ENCODE data around the gene MLN.

The MLN gene, protein sequence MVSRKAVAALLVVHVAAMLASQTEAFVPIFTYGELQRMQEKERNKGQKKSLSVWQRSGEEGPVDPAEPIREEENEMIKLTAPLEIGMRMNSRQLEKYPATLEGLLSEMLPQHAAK

DNA sequence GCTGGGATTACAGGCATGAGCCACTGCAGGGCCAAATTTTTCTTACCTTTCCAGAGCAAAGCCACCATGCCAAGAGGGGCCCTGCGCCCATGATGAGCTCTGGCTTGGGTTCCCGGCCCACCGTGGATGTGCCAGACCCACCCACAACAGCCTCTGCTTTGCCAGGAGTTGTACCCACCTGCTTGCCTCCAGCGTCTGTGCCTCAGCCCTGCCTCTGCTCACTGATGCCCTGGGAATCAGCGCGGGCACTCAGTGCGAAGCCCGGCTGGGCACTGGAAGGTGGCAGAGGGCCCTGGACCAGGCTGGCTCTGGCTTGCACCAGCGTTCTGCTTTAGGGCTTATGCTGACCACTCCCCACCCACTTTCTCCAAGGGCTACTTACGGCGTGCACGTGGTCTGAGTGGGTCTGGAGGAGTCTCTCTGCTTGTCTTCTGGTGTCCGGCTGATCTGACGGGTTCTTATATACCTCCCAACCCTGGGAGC, at the start of gene MLN:
Gene MLN (minus strand): TSS at position 433 of the 483 bp plus-strand sequence. CDS start 2,840 bp downstream, outside the sequence.
- DNase-seq (ENCODE audit: low read depth in 2 of 2, low spot score in 1 of 2), result no peak

DNA sequence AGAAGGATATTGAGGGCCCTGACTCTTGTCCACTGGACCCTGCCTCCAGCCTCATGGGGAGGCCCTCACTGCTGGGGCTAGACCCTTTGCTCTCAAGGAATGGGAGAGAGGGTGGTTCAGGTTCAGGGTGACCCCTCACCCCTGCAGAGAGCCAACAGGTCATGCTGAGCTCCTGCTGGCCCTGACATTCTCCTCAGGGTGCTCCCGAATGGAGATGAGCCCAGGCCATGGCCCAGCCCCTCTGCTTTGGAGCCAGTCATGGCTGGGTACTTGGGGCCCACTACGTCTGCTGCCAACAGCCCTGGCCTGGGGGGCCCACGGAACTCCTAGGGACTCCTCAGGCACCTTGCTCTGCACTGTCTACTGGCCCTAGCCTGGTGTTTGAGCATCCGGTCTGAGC, 49.2 kb upstream of the MLN start:
- DNase-seq (ENCODE audit: low read depth in 2 of 2, low spot score in 1 of 2), result no peak

DNA sequence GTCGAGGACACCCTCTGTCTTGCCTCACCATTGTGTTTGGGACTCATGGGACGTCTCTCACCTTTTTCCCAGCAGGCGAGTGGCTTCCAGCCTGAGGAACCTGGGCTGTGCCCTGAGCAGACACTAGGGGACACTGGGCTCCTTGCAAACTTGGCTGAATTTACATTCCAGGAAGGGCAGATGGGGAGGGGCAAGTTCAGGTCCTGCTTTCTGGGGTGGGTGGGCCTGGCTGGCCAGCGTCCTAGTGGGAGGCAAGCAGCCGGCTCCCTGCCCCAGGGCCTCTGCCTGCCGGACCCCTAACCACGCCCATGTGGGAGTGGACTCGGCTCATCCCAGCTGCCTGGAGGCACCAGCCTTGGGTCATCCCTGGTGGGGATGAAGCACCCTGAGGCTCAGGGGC, 48.2 kb upstream of the MLN start:
- no peak for DNase-seq (ENCODE audit: low read depth in 2 of 2, low spot score in 1 of 2)

DNA sequence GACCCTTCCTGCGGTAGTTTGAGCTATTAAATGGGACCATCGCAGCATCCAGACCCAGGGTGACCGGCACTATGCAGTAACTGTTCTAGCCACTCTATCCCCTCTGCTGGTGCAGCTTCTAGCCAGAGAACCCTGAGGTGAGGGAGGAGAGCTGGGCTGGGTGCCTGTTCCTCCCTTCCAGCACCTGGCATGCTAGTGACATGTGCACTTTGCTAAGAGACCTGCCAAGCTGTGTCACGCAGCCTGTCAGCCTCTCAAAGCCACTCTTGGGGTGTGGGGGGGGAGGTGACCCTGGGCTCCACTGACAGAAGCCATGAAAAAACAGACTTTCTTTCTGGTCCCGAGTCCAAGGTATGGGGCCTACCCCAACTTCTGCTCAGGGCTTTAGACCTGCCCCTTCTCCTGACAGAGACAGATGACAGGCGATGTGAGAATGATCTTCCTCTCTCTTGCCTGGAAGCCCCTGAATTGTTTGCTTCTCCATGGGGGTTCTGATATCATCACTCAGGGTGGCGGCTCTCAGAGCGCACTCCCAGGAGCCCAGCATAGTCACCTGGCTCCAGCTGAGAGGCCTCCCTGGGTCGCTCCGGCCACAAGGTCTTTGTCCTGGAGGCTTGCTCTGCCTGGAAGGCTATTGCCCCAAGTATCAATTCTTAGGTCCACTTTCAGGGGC, 47.2 kb upstream of the MLN start:
- no peak for DNase-seq (ENCODE audit: low read depth in 2 of 2, low spot score in 1 of 2)

DNA sequence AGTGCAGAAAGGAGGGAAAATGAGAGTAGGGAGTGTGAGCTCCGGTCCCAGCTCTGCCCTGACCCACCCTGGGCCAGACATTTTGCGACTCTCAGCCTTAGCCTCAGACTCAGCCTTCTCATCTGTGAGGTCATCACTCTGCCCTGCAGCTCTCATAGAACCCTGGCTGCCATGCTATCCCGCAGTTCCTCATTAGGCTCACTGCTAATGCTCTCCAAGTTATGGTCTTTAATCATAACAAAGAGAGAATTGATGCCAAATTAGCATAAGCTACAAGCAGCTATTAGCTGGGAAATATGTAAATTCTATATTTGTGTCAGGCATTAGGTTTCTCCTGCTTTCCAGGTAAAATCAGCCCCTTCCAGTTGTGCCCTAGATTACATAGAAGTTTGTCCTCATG, 46.5 kb upstream of the MLN start:
- DNase-seq (ENCODE audit: low read depth in 2 of 2, low spot score in 1 of 2), result no peak

DNA sequence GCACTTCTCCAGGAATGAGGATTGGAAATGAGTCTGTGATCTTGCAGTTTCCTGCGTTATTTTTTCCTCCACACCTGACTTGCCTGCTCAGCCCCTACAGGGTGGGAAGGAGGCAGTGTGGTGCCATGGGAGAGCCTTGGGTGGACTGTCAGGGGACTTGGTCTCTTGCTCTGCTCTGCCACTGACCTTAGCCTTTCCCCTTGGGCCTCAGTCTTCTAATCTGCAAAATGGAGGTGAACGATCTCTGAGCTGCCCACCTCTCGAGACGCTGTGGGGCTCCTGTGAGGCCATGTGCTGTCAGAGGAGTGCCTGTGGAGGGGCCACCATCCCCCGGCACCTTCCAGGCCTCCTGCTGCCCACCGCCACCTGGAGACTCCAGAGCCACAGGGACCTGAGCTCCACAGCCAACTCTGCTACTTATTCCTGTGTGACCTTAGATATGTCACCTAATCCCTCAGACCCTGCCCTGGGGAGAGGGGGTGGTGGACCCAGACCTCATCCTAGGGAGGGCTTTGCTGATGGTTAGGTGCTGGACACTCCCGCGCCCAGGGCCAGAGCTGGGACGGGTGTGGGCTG, 45.8 kb upstream of the MLN start:
- no peak for DNase-seq (ENCODE audit: low read depth in 2 of 2, low spot score in 1 of 2)

DNA sequence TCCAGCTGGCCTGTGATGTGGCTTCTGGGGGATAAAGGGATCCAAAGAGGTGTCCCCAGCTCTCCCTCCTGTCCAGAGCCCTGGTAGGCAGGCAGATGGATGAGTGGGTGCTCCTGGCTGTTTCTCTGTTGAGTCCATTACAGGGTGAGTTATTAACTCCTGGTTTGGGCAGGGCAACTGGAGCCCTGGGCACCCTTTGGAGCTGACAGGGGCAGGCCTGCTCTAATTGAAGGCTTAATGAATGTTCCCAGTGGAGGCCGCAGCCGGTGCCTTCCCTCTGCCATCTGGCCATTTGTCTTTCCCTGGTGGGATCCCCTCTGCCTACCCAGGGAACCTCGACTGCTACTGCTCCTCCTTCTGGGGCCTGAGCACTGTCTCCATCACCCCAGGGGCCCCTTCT, 44.7 kb upstream of the MLN start:
- no peak for DNase-seq (ENCODE audit: low read depth in 2 of 2, low spot score in 1 of 2)

DNA sequence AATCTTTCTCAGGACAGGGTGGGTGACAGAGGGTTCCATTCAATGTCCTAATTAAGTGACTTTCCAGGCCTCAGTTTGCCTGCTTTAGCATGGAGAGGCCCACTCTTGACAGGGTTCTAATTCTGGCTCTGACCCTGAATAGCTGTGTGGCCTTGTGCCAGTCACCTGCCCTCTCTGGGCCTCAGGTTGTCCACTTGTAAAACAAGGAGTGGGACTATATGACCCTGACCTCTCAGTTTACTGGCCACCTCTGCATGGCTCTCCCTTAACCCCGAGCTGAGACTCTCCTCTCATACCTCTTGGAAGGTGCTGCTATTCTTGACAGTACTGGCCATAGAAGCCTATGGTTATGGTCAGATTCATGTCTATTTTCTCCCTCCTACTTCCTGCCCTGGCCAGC, 44.1 kb upstream of the MLN start:
- DNase-seq (ENCODE audit: low read depth in 2 of 2, low spot score in 1 of 2), result no peak

DNA sequence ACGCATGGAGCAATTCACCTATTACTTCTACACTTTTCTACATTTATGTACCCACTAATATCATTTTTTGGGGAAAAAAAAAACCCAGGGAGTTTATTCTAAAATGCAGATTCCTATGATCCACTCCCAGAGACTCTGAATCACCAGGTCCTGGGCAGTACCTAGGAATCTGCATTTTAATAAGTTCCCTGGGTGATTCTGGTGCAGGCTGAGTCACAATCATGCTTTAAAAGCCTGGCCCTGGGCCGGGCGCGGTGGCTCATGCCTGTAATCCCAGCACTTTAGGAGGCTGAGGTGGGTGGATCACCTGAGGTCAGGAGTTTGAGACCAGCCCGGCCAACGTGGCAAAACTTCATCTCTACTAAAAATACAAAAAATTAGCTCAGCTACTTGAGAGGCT, 43.3 kb upstream of the MLN start:
- DNase-seq (ENCODE audit: low read depth in 2 of 2, low spot score in 1 of 2), result no peak

DNA sequence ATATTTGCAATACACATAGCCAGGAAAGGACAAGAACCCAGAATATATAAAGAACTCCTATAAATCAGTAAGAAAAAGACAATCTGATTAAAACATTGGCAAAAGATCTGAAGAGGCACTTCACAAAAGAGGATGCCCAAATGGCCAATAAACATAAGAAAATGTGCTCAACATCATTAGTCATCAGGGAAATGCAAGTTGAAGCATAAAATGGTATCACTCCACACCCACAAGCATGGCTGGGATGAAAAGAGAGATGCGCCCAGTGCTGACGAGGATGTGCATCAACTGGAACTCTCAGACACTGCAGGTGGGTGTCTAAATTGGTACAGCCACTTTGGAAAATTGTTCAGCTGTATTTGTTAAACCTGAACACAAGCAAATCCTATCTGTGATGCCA, 42.4 kb upstream of the MLN start:
- DNase-seq (ENCODE audit: low read depth in 2 of 2, low spot score in 1 of 2), result no peak

DNA sequence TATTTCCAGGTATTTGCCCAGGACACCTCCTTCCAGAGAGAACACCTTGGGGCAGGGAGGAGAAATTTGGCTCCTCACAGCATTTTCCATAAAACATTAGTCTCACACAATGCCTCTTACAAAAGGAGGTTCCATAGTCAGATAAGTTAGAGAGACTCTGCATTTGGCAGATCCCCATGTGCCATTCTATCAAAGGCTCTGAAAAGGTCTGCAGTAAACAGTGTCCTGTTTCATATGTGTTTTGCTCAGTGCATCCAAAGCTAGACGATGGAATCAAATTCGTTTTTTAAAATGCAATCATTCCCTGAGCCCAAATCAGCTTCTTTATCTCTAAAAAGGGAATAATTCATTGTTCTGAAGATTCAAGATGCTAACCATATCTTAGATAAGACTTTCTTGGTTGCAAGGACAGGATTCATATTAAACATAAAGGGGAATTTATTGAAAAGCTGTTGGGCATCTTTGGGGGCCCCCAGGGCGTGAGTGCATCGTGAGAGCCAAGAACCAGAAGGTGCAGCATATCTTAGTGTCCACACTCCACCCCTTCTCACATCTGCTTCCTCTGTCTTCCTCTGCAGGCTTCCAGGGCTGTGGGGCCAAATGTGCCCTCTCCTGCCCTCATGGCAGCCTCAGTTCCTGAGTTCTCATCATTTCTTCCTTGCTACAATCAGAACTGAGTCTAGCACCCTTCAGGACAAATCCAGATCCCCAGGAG, 41.4 kb upstream of the MLN start:
- DNase-seq (ENCODE audit: low read depth in 2 of 2, low spot score in 1 of 2), result no peak

DNA sequence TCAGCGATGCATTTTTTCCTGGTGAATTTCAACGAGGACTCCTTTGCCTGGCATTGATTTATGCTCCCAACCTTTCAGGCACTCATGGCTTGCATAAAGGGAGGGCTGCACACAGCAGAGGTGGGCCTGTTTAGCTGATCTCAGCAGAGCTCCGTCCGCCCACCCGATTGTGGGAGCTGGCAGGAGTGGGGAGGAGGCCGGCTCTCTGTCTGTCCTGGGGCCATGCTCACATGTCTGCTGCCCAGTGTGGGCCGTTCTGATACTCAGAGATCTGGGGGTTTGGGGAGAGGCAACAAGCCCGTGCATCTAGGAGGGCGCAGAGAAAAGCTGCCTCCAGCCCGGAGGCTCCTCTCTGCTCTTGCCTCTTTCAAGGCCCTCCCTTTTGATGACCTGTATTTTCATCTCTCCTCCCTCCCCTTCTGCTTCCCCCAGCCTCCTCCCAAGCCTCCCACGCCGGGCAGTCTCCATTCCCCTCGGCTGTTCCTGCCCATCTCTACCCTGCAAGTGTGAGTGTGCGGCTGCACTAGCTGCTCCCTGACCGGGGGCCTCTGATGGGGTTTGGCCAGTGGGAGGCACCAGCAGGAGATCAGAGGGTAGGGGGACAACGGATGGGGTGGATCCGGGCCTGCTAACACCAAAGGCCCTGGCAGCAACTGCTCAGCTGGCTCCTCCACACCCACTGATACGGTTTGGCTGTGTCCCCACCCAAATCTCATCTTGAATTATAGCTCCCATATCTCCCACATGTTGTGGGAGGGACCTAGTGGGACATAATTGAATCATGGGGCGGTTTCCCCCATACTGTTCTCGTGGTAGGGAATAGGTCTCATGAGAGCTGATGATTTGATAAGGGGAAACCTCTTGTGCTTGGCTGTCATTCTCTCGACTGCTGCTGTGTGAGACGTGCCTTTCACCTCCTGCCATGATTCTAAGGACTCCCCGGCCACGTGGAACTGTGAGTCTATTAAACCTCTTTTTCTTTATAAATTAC, 39.6 kb upstream of the MLN start:
- no peak for DNase-seq (ENCODE audit: low read depth in 2 of 2, low spot score in 1 of 2)

DNA sequence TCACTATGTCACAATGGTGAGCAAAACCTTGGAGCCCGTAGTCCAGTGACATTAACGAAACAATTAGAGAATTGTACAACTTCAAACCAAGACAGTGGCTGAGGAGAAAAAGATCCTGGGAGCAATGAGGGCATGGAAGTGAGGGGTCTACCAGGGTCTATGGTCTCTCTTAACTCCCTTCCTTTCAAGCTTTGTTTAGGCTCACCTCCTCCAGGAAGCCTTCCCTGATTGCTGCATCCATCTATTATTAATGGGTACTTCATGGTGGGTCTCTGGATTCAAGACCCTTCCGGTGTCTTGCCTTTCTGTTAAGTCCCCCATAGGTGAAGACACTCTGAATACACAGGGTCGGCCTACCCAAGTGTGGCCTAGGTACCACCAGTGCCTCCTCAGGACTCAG, 38.1 kb upstream of the MLN start:
- no peak for DNase-seq (ENCODE audit: low read depth in 2 of 2, low spot score in 1 of 2)

DNA sequence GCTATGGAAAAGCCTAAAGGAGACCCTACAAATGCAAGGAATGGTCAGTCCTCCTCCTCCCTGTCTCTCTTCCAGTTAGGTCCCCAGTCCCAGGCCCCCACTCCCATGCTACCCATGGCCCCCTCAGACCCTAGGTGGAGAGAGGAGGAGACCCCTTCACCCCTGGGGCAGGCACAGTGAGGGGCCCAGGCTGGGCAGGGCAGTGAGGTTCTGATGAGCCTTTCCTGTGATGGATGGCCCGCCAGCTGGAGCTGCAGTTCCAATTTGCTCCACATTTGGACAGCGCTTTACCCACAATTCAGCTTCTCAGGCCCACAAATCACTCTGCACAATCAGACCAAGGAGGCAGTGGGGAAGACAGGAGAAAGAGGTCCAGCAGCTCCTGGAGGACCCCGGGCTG, 37.3 kb upstream of the MLN start:
- no peak for DNase-seq (ENCODE audit: low read depth in 2 of 2, low spot score in 1 of 2)

DNA sequence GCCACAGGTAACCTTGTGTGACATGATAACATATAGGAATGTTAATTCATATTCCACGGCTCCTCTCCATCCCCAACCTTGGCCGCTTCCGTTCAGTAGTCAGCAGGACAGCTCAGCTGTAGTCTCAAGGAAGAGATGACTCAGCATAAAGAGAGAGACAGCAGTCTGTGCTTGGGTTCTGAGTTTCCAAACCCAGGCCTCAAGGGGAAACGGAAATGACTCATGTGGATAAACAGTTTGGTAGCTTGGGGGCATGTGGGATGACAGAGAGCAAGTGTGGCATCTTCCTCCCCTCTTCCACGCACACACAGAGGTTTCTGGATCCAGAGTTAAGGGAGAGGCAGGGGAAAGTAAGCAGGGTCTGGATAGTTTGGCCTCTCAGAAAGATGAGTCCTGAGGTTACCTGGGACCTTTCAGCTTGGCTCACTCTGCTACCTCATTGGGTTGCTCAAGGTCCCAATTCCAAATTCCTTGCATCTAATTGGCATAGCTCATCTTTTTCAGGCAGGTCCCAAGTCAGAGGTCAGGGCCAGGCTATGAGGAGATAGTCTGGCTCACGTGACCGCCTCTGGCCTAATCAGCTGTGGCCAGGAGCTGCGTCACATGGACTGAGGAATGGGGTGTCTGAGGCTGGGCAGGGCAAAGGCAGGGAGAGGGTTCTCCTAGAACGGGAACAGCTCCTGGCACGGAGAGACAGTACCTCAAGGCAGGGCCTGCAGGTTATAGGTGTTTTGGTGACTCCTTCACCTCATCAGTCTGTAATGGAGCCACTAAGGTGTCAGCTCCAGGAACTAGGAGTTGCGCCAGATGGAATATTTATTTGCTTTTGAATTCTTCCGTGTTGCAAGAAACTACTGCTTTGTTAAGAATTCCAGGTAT, 36.5 kb upstream of the MLN start:
- peak in 1 of 2 donors; percentile 10 for DNase-seq (ENCODE audit: low read depth in 2 of 2, low spot score in 1 of 2)

DNA sequence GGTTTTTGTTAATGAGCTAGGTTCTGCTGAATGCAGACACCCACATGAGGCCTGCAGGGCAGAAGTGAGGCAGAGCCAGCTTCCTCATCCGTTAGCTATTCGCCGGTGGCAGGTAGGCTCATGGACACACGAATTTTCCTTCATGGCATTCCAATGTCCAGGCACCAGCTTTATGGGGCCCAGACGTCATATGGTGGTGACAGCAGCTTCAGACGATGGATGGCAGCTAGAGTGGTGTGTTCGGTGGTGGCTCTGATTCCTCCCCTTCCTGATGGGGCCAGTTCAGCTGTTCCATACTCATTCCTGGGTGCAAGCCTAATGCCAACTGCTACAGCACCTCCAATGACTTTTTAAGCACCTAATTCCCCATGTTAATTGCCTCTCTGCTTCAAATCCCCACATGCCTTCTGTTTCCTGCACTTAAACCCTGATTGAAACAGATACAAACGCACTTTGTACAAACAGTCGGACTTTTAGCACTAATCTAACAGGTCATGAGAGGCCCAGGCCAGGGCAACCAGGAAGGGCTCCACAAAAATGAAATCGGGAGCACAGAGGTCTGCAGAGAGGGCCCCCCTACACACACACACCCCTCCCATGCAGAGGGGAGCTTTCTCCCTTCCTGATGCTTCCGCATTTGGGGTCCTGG, 35.7 kb upstream of the MLN start:
- no peak for DNase-seq (ENCODE audit: low read depth in 2 of 2, low spot score in 1 of 2)

DNA sequence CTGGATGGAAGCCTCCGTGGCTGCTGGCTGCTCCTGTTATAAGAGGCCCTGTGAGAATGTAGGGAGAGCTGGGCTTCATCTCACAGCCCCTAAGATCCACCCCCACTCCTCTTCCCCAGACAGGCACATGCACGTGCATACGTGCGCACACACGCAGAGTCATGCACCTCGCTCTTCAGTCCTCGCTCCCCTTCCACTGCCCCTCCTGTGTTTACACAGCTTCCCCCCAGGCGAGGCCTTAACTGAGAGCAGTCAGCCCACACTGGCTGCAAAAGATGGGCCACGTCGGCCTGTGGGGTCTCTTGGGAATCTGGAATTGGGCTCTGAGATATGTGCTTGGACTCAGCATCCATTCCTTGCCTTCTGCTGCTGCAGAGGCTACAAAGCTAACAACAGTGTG, 35.2 kb upstream of the MLN start:
- no peak for DNase-seq (ENCODE audit: low read depth in 2 of 2, low spot score in 1 of 2)

DNA sequence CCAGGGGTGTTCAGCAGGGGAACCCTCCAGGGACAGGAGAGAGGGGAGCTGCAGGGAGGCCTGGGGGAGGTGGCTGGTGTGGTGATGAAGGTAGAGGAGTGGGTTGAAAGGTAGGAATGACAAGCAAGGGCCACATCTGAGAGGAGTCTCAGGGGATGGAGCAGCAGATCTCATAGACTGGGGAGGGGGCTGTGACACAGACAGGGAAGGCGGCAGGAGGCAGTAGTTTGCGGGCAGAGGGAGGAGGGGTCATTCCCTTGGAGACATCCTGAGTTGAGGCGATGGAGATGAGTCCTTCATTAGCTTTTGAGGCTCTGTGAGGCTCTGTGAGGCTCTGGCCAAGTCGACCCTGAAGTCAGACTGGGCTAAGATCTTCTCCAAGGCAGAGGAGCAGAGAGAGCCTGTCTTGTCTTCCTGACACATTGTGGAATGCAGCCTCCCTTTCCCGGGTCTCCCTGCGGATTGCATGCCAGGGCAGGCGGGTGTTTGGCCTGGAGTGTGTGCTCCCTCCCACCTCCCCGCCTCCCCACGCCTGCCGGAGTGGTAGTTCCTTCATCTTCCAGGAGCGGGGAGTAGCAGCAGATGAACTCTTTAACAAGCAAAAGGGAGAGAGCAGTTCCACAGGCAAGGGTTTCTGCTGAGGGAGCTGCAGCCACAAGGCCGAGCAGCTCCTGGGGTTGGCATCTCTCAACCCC, 34.3 kb upstream of the MLN start:
- DNase-seq (ENCODE audit: low read depth in 2 of 2, low spot score in 1 of 2), result no peak
